NCI-H2227 (cell line): ENCODE data around the gene KRT79.

ENCODE experiments used
- DNase-seq: peaks from one replicate; lab custom pipeline; 2025; ENCODE audit not compliant: unreplicated experiment; lab: John Stamatoyannopoulos, UW

The KRT79 gene

GRCh38 chr12:52774629-52775250, 59.4 kb downstream of the KRT79 start:
- no peak for DNase-seq

DNA sequence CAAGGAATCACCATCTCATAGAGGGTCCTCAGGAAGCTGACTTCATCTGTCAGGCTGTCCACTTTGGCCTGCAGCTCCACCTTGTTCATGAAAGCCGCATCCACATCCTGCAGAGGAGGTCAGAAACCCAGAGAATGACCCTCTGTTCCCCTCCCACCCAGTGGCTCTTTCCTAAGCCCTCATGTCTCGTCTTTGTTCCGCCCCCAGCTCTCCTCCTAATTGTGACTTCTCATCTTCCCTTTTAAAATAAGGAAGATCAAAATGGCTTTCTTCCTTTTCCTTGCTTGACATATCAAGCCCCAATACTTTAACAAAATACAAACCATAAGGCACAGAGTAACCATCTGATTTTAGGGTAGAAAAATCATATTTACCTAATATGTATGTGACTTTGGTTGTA, 61.3 kb downstream of the KRT79 start:
- DNase-seq: no peak

DNA sequence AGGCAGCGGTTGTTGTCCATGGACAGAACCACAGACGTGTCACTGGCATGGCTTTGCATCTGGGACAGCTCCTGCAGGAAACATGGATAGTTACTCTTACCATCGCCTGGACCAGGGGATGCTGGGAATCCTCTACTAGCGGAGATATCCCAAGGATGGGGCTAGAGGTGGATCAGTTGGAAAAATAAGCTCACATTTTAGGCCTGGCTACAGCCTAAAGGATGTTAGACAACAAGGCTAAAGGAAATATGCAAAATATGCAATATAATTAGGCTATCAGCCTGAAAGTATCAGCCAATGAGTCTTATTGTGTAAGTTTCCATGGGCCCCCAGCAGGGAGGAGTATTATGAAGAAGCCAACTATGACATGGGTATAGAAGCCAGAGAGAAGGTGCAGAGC, 61.9 kb downstream of the KRT79 start:
- DNase-seq: no peak

GRCh38 chr12:52771505-52771904, 62.6 kb downstream of the KRT79 start:
- DNase-seq: no peak
